GM19468 (cell line): ENCODE data around the gene PCIF1.
"Not testable (repeated sequence)": the region's sequence is repeated elsewhere in the genome, so short reads cannot be mapped to it uniquely, and the experiment has no call there.

ENCODE experiments used
- ATAC-seq: cut with Tn5 transposase; IDR thresholded peaks from one replicate; pipeline ENCODE4 v1.9.1; 2021; ENCODE audit warnings: mild to moderate bottlenecking, moderate library complexity, moderate number of reproducible peaks; ENCODE audit not compliant: unreplicated experiment; ENCODE audit errors: extremely low read depth

PCIF1 gene

GRCh38 chr20:45934586-45935415 lies at the start of gene PCIF1:
Gene PCIF1 (plus strand): TSS chr20:45934683. CDS start chr20:45939000, 4,317 bp downstream.
- peak; percentile 76 for ATAC-seq

- ATAC-seq = no peak
Measured at GRCh38 chr20:45886590-45887345, 47.7 kb upstream of the PCIF1 start.

- ATAC-seq = no peak
Measured at GRCh38 chr20:45887346-45887715, 47.2 kb upstream of the PCIF1 start, which contains the start of gene SPATA25. Gene SPATA25 (minus strand): TSS chr20:45887622. CDS start chr20:45887590, 32 bp downstream.

GRCh38 chr20:45888681-45889080 lies 45.8 kb upstream of the PCIF1 start:
- no peak for ATAC-seq

- no peak for ATAC-seq
Measured at GRCh38 chr20:45890077-45890984, 44.2 kb upstream of the PCIF1 start.

- peak; percentile 54 for ATAC-seq
Measured at GRCh38 chr20:45890985-45891983, 43.2 kb upstream of the PCIF1 start, which contains the start of the genes CTSA and NEURL2. Gene CTSA (plus strand): TSS chr20:45891335. CDS start chr20:45891569, 234 bp downstream. Gene NEURL2 (minus strand): TSS chr20:45891208. CDS start chr20:45890991, 217 bp downstream.

- ATAC-seq = no peak
Measured at GRCh38 chr20:45892049-45892825, 42.2 kb upstream of the PCIF1 start.

- no peak for ATAC-seq
Measured at GRCh38 chr20:45892828-45893500, 41.5 kb upstream of the PCIF1 start.

- ATAC-seq = no peak
Measured at GRCh38 chr20:45893831-45894230, 40.7 kb upstream of the PCIF1 start.

- no peak for ATAC-seq
Measured at GRCh38 chr20:45894797-45895196, 39.7 kb upstream of the PCIF1 start.

- ATAC-seq = no peak
Measured at GRCh38 chr20:45896641-45897161, 37.8 kb upstream of the PCIF1 start.

- no peak for ATAC-seq
Measured at GRCh38 chr20:45897289-45897688, 37.2 kb upstream of the PCIF1 start.

GRCh38 chr20:45897692-45898091 lies 36.8 kb upstream of the PCIF1 start:
- no peak for ATAC-seq

- ATAC-seq = no peak
Measured at GRCh38 chr20:45898285-45898684, 36.2 kb upstream of the PCIF1 start.

- ATAC-seq = no peak
Measured at GRCh38 chr20:45899046-45899835, 35.2 kb upstream of the PCIF1 start.

GRCh38 chr20:45901332-45901731 lies 33.2 kb upstream of the PCIF1 start:
- ATAC-seq = not testable (repeated sequence)
